Measurements from ENCODE around the gene RPS16. TPM values are rescaled to one million over a fixed set of nuclear protein-coding genes. Genes with fewer than 3 reads are reported as not detected.
A peak's percentile ranks its signal among the peaks of the same experiment; 100 is the strongest.

The RPS16 gene
- total RNA-seq (2013) = 122 TPM
- 1,000 to 10,000 TPM in 2 of 3 donors, 100 to 1,000 TPM in 1; 689 to 2,619 (median 1,038) TPM for polyA plus RNA-seq
- 24.8 and 64.9 TPM in 2 replicates for polyA minus RNA-seq
- total RNA-seq = 15.3 to 369 (median 123) reads per million in 11 experiments

GRCh38 chr19:39435499-39436349 is at the start of gene RPS16:
TSS of gene RPS16 (minus strand) at chr19:39435949. CDS start at chr19:39435895, 54 bp downstream.
- Histone ChIP-seq H3K9me3 (replicated peaks in 1 of 2; ENCODE audit: control insufficient read depth in 1 of 2, insufficient read depth in 1 of 2, low read length in 2 of 2) (no peaks in the 10 kb centered on the region), H3K4me1 (ENCODE audit: control insufficient read depth in 1 of 2, insufficient read depth in 2 of 2, low read length in 2 of 2) (peaks cover 32 to 38% of the 10 kb centered on the region in 2 donors), H3K27me3 (ENCODE audit: control insufficient read depth in 2 of 2, insufficient read depth in 2 of 2, low read length in 2 of 2) (peaks cover 0 to 2% of the 10 kb centered on the region in 2 donors), H3K9ac (ENCODE audit: insufficient read depth, low read length, poor library complexity, severe bottlenecking) (peak within 1 kb of the TSS; percentile 89), H4K20me1 (ENCODE audit: insufficient read depth, low read length) (peaks cover 19% of the 10 kb centered on the region), H3K4me2 (replicated peaks; ENCODE audit: extremely low read depth, low read length, poor library complexity, severe bottlenecking) (peak within 1 kb of the TSS; percentile 93), H3K36me3 (replicated peaks in 1 of 2; ENCODE audit: control insufficient read depth in 1 of 2, insufficient read depth in 2 of 2, low read length in 2 of 2) (peaks cover 24 to 30% of the 10 kb centered on the region in 2 donors), H2AFZ (ENCODE audit: insufficient read depth, low read depth, low read length, poor library complexity, severe bottlenecking) (peak within 1 kb of the TSS; percentile 80), H3K4me3 (replicated peaks in 1 of 3; ENCODE audit: low read depth in 2 of 3, low read length in 3 of 3) (peak within 1 kb of the TSS; percentile 54 to 96 (median 95)), H3K79me2 (ENCODE audit: insufficient read depth, low read length) (peaks cover 32% of the 10 kb centered on the region), H3K27ac (ENCODE audit: low read depth in 1 of 2, low read length in 2 of 2) (peak within 1 kb of the TSS; percentile 82 to 89)
- intact Hi-C loops (cut with micrococcal nuclease) = loop anchor here (1.0 to 5.0 kb wide), 3 partner anchors 44 to 97 kb away; partner anchors contain the start of genes EID2B (in 1 of the 2), MED29 (in 1 of the 2), PAF1 (in 1 of the 2) and SAMD4B (in 1 of the 2)
- peaks cover 0 to 3% (median 0%) of the 10 kb centered on the region in 7 donors for H3K9me3 Mint-ChIP-seq
- peak within 1 kb of the TSS; percentile 99 for H3K4me3 Mint-ChIP-seq
- TF ChIP-seq CTCF (IDR thresholded peaks at IDR 0.05) = no peak
- peaks cover 6 to 12% (median 9%) of the 10 kb centered on the region in 3 donors for H3K27me3 Mint-ChIP-seq (ENCODE audit: low read depth in 3 of 3)
- peak; percentile 98 to 99 (median 98) for DNase-seq
- H3K4me1 Mint-ChIP-seq = peaks cover 40% of the 10 kb centered on the region
- H3K27ac Mint-ChIP-seq = peak within 1 kb of the TSS; percentile 94 to 99 (median 97)
- H3K36me3 Mint-ChIP-seq = peaks cover 28 to 30% of the 10 kb centered on the region in 2 donors
- under 1% methylated on average over 56 of the region's 61 CpGs for WGBS (ENCODE audit: insufficient coverage)

- Histone ChIP-seq H3K4me3 (replicated peaks in 1 of 3; ENCODE audit: low read depth in 2 of 3, low read length in 3 of 3) (no peak overlapping the region), H3K9me3 (replicated peaks in 1 of 2; ENCODE audit: control insufficient read depth in 1 of 2, insufficient read depth in 1 of 2, low read length in 2 of 2) (no peaks in the 10 kb centered on the region), H4K20me1 (ENCODE audit: insufficient read depth, low read length) (no peaks in the 10 kb centered on the region), H3K4me2 (replicated peaks; ENCODE audit: extremely low read depth, low read length, poor library complexity, severe bottlenecking) (no peak overlapping the region), H3K27ac (ENCODE audit: low read depth in 1 of 2, low read length in 2 of 2) (no peak overlapping the region), H3K9ac (ENCODE audit: insufficient read depth, low read length, poor library complexity, severe bottlenecking) (no peak overlapping the region), H2AFZ (ENCODE audit: insufficient read depth, low read depth, low read length, poor library complexity, severe bottlenecking) (no peak overlapping the region), H3K36me3 (replicated peaks in 1 of 2; ENCODE audit: control insufficient read depth in 1 of 2, insufficient read depth in 2 of 2, low read length in 2 of 2) (peaks cover 23 to 43% of the 10 kb centered on the region in 2 donors), H3K27me3 (ENCODE audit: control insufficient read depth in 2 of 2, insufficient read depth in 2 of 2, low read length in 2 of 2) (no peaks in the 10 kb centered on the region), H3K4me1 (ENCODE audit: control insufficient read depth in 1 of 2, insufficient read depth in 2 of 2, low read length in 2 of 2) (peaks cover 19% of the 10 kb centered on the region in 2 donors), H3K79me2 (ENCODE audit: insufficient read depth, low read length) (peaks cover 15% of the 10 kb centered on the region)
- H3K4me3 Mint-ChIP-seq = no peak overlapping the region
- H3K9me3 Mint-ChIP-seq = no peaks in the 10 kb centered on the region
- TF ChIP-seq CTCF (IDR thresholded peaks at IDR 0.05) = no peak
- no peak for DNase-seq
- peaks cover 35 to 45% of the 10 kb centered on the region in 2 donors for H3K36me3 Mint-ChIP-seq
- no CpG with 5 or more reads among the region's 6 CpGs for WGBS (ENCODE audit: insufficient coverage)
- H3K4me1 Mint-ChIP-seq = peaks cover 22% of the 10 kb centered on the region
- H3K27me3 Mint-ChIP-seq (ENCODE audit: low read depth in 3 of 3) = peaks cover 0 to 2% (median 0%) of the 10 kb centered on the region in 3 donors
- intact Hi-C loops (cut with micrococcal nuclease) = loop anchor here in 1 of 2 donors (5.0 kb wide), 1 partner anchor 49 kb away; the partner anchor contains the start of gene EID2B
- H3K27ac Mint-ChIP-seq = no peak overlapping the region
These were observed 47.4 kb upstream of the RPS16 start for GRCh38 chr19:39483141-39483540.
